Choroid plexus epithelial cell (primary cell): ENCODE measurements around the gene CFAP299.

Experiments
- DNase-seq: peaks from one replicate; pipeline ENCODE4 v3.0.0-alpha.2; 2010; ENCODE audit warnings: low read depth
- H3K4me3 ChIP-seq: 2 replicates; pipeline ENCODE4 v1.5.1; 2011; ENCODE audit warnings: low read depth, mild to moderate bottlenecking, control low read depth, low read length, moderate library complexity
- CTCF ChIP-seq: conservative IDR thresholded peaks from 2 replicates; pipeline ENCODE4 v1.5.1; 2011; ENCODE audit warnings: low read depth, mild to moderate bottlenecking, control low read depth, inconsistent platforms, low read length, moderate library complexity

CFAP299 gene

DNA sequence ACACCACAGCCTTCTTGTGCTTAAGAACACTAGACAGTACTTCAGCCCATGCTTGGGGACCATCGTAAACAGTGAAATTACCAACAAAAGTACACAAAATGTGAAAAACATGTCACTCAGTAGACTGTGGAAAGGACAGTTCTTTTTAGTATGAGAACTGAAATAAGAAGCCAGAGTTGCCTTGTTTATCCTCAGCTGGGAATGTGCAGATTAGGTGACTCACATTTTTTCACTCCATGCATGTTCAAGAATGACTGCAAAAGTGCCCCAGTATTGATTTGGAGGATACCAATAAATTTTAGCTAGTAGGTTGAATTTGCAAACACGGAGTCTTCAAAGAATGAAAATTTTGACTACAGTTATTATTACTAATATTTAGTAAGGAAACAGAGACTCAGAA lies 671.9 kb downstream of the CFAP299 start:
- TF ChIP-seq CTCF, result no peak
- DNase-seq, result no peak
- no peak overlapping the region for H3K4me3 ChIP-seq
